KMS-11 (cell line): ENCODE data around the gene TMEM63B.
"Not testable (repeated sequence)": the region's sequence is repeated elsewhere in the genome, so short reads cannot be mapped to it uniquely, and the experiment has no call there.

ENCODE experiments used
- H2AFZ ChIP-seq: fragments of 200-600 bp; sonication (generic); 2 replicates; pipeline ENCODE4 v1.6.1; 2016; ENCODE audit warnings: antibody characterized with exemption, mixed run types, low read depth
- H3K27ac ChIP-seq: fragments of 200-600 bp; sonication (generic); 2 replicates; pipeline ENCODE4 v1.6.1; 2016; ENCODE audit warnings: mild to moderate bottlenecking, mixed run types
- H3K27me3 ChIP-seq: fragments of 200-600 bp; sonication (generic); 2 replicates; pipeline ENCODE4 v1.6.1; 2017; ENCODE audit warnings: mild to moderate bottlenecking, low read depth, mixed run types, moderate library complexity; ENCODE audit not compliant: insufficient read depth
- H3K36me3 ChIP-seq: fragments of 200-600 bp; sonication (generic); 2 replicates; pipeline ENCODE4 v1.6.1; 2017; ENCODE audit warnings: mild to moderate bottlenecking, mixed run types; ENCODE audit not compliant: insufficient read depth
- H3K4me1 ChIP-seq: fragments of 200-600 bp; sonication (generic); 2 replicates; pipeline ENCODE4 v1.6.1; 2016; ENCODE audit warnings: mild to moderate bottlenecking, low read depth, mixed run types; ENCODE audit not compliant: poor library complexity, severe bottlenecking
- H3K4me2 ChIP-seq: fragments of 200-600 bp; sonication (generic); 2 replicates; pipeline ENCODE4 v1.7.0; 2016; ENCODE audit warnings: mild to moderate bottlenecking, mixed run types
- H3K4me3 ChIP-seq: fragments of 200-600 bp; sonication (generic); IDR thresholded peaks from 2 replicates; pipeline ENCODE4 v1.6.1; 2017; ENCODE audit warnings: low read depth, low read length, mixed read lengths; ENCODE audit not compliant: insufficient read depth
- H3K79me2 ChIP-seq: fragments of 200-600 bp; sonication (generic); 2 replicates; pipeline ENCODE4 v1.6.1; 2016; ENCODE audit warnings: low read depth, mixed run types; ENCODE audit not compliant: insufficient read depth
- H3K9ac ChIP-seq: fragments of 200-600 bp; sonication (generic); 2 replicates; pipeline ENCODE4 v1.6.1; 2016; ENCODE audit warnings: mild to moderate bottlenecking, mixed run types
- H4K20me1 ChIP-seq: fragments of 200-600 bp; sonication (generic); 2 replicates; pipeline ENCODE4 v1.6.1; 2016; ENCODE audit warnings: mild to moderate bottlenecking, mixed run types; ENCODE audit not compliant: insufficient read depth
- TF ChIP-seq, protein P1 (sequence below): fragments of 200-600 bp; sonication (generic); conservative IDR thresholded peaks from 2 replicates; pipeline ENCODE4 v1.6.1; 2017; ENCODE audit warnings: low read depth, mild to moderate bottlenecking, antibody characterized with exemption, low read length, moderate library complexity, mixed read lengths

The TMEM63B gene

DNA sequence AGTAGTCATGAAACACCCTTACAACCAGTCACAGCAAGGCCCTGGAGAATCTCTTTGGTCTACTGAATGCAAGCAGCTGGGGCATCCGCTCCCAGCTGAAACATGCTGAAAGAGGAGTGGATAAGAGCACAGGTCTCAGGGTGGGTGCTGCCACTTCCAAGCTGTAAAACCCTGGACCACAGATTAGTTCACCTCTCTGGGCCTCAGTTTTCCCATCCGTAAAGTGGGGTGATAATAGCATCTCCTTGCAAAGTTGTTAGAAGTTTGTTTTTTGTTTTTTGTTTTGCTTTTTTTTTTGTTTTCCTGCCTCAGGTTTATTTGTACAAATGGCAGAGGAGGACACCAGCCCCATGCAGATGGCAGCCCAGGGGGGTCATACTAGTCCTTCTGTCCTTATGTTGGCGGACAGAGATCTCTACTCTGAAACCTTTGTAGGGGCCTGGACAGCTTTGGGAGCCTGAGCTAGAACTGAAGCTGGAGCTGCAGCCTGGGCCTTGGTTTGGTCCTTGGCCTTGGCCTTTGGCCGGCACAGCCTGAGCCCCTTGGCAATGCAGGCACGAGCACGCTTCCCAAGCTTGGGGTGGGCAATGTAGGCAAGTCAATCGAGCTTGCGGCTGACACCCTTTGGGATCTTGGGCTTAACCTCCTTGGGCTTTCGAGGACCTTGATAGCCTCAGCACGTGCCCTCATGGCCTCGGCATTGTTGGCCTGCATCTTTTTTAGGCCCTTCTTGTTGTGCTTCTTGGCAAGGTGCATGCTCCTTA, 38.3 kb upstream of the TMEM63B start:
- H3K4me3 ChIP-seq = no peak overlapping the region
- no peak overlapping the region for H3K4me2 ChIP-seq
- no peak overlapping the region for H3K27ac ChIP-seq
- no peaks in the 10 kb centered on the region for H3K79me2 ChIP-seq
- no peaks in the 10 kb centered on the region for H3K27me3 ChIP-seq
- peaks cover 5% of the 10 kb centered on the region for H3K4me1 ChIP-seq
- no peak overlapping the region for H3K9ac ChIP-seq
- H2AFZ ChIP-seq = no peak overlapping the region
- no peaks in the 10 kb centered on the region for H3K36me3 ChIP-seq
- TF ChIP-seq, protein P1, sequence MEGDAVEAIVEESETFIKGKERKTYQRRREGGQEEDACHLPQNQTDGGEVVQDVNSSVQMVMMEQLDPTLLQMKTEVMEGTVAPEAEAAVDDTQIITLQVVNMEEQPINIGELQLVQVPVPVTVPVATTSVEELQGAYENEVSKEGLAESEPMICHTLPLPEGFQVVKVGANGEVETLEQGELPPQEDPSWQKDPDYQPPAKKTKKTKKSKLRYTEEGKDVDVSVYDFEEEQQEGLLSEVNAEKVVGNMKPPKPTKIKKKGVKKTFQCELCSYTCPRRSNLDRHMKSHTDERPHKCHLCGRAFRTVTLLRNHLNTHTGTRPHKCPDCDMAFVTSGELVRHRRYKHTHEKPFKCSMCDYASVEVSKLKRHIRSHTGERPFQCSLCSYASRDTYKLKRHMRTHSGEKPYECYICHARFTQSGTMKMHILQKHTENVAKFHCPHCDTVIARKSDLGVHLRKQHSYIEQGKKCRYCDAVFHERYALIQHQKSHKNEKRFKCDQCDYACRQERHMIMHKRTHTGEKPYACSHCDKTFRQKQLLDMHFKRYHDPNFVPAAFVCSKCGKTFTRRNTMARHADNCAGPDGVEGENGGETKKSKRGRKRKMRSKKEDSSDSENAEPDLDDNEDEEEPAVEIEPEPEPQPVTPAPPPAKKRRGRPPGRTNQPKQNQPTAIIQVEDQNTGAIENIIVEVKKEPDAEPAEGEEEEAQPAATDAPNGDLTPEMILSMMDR = no peak
- H4K20me1 ChIP-seq = no peaks in the 10 kb centered on the region

DNA sequence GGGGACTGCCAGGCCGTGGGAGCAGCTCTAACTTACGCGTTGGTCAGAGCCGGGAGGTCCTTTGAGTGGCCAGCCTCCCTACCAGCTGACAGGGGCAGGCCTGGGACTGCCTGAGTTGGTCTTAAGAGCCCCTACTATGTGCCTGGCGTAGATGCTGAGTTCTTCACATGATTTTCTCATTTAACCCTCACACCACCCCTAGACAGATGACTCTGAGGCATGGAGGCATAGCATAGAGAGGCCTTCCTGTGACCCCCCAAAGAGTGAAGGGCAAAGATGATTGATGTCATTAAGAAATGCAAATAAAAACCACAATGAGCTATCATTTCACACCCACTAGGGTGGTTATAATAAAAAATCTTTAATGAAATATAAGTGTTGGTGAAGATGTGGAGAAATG, 36.9 kb upstream of the TMEM63B start:
- no peak overlapping the region for H3K4me3 ChIP-seq
- H3K27ac ChIP-seq = no peak overlapping the region
- no peak overlapping the region for H2AFZ ChIP-seq
- TF ChIP-seq, protein P1 = no peak
- no peaks in the 10 kb centered on the region for H3K79me2 ChIP-seq
- no peaks in the 10 kb centered on the region for H4K20me1 ChIP-seq
- H3K27me3 ChIP-seq = no peaks in the 10 kb centered on the region
- no peaks in the 10 kb centered on the region for H3K36me3 ChIP-seq
- no peak overlapping the region for H3K4me2 ChIP-seq
- H3K4me1 ChIP-seq = no peaks in the 10 kb centered on the region
- no peak overlapping the region for H3K9ac ChIP-seq

DNA sequence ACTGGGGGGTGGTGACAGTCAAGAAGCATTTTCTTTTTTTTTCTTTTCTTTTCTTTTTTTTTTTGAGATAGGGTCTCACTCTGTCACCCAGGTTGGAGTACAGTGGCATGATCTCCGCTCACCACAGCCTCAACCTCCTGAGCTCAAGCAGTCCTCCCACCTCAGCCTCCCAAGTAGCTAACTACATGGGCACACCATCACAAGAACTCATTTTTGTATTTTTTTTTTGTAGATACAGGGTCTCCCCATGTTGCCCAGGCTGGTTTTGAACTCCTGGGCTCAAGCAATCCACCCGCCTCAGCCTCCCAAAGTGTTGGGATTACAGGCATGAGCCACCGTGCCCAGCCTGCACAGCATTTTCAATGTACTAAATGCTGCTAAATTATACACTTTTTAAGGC, 36.0 kb upstream of the TMEM63B start:
- not testable (repeated sequence) for H3K9ac ChIP-seq, H3K36me3 ChIP-seq, H3K79me2 ChIP-seq, H3K4me1 ChIP-seq, H4K20me1 ChIP-seq, H3K27me3 ChIP-seq, H3K4me2 ChIP-seq, H2AFZ ChIP-seq, H3K4me3 ChIP-seq, H3K27ac ChIP-seq

DNA sequence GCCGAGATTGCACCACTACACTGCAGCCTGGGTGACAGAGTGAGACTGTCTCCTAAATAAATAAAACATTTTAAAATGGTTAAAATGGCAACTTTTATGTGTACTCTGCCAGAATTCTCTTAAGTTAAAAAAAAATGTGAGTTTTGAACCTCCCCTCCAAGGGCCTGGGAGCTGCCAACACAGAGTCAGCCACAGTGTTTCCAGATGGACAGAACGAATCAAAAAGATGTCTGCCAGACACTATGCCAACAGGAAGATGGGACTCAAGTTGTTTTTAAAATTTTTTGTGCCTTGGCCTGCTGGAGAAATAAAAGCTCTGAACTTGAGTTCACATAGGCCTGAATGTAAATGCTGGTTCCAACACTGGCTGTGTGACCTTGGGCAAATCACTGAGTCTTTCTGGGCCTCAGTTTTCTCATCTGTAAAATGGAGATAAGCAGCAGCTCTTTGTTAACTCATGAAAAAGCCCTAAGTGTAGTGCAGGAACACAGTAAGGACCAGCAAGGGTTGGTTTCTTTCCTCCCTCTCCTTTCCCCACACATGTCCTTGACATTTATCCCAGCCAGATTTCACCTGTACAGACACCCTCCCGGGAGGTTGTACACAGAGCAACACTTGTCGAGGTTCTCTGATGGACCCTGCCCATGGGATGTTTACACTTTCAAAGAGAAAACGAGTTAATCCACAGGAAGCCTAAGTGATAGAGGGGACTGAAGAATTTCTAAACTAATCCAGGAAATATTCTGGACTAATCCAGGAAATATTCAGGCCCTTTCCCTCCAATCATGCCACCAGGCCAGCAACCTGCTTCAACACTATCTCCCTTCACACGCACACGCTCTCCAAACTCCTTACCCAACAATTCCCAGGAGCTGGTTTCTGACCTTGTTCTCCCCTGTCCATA, 35.1 kb upstream of the TMEM63B start:
- H3K27me3 ChIP-seq = no peaks in the 10 kb centered on the region
- TF ChIP-seq, protein P1 = no peak
- no peak overlapping the region for H3K9ac ChIP-seq
- no peak overlapping the region for H3K27ac ChIP-seq
- H3K4me3 ChIP-seq = no peak overlapping the region
- no peaks in the 10 kb centered on the region for H3K36me3 ChIP-seq
- no peaks in the 10 kb centered on the region for H3K79me2 ChIP-seq
- no peak overlapping the region for H2AFZ ChIP-seq
- H4K20me1 ChIP-seq = no peaks in the 10 kb centered on the region
- no peak overlapping the region for H3K4me2 ChIP-seq
- H3K4me1 ChIP-seq = peaks cover 4% of the 10 kb centered on the region

DNA sequence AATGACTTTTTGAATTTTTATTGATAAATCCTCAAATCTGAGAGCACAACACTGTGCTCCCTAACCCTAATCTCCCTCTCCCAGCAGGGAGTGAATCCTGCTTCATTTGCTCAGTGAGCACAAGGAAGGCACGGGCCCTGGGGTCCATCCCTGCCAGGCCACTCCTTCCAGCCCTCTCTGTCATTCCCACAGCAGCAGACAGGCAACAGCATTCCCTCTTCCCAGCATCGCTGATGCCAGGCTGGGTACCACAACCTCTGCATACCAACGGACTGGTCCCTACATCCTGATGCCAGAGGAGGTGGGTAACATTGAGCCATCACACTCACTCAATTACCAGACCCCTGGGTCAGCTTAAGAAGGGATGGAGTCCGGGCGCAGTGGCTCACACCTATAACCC, 34.3 kb upstream of the TMEM63B start:
- H3K27me3 ChIP-seq = no peaks in the 10 kb centered on the region
- no peak overlapping the region for H2AFZ ChIP-seq
- H3K27ac ChIP-seq = no peak overlapping the region
- no peaks in the 10 kb centered on the region for H4K20me1 ChIP-seq
- H3K9ac ChIP-seq = no peak overlapping the region
- TF ChIP-seq, protein P1 = no peak
- H3K36me3 ChIP-seq = no peaks in the 10 kb centered on the region
- H3K4me3 ChIP-seq = no peak overlapping the region
- no peak overlapping the region for H3K4me2 ChIP-seq
- H3K4me1 ChIP-seq = peaks cover 8% of the 10 kb centered on the region
- H3K79me2 ChIP-seq = no peaks in the 10 kb centered on the region
